GM12892 (cell line): Measurements from ENCODE around the gene CARMIL1.

ENCODE experiments used
- POLR2A ChIP-seq: IDR thresholded peaks from 2 replicates; pipeline ENCODE4 v1.6.1; 2011; ENCODE audit warnings: low read depth, low read length, control low read depth
- POLR2AphosphoS5 ChIP-seq: IDR thresholded peaks from 2 replicates; pipeline ENCODE4 v1.6.1; 2011; ENCODE audit warnings: low read depth, low read length, control low read depth
- TAF1 ChIP-seq: IDR thresholded peaks from 2 replicates; pipeline ENCODE4 v1.6.1; 2011; ENCODE audit warnings: low read depth, mild to moderate bottlenecking, control low read depth, low read length, borderline replicate concordance

DNA sequence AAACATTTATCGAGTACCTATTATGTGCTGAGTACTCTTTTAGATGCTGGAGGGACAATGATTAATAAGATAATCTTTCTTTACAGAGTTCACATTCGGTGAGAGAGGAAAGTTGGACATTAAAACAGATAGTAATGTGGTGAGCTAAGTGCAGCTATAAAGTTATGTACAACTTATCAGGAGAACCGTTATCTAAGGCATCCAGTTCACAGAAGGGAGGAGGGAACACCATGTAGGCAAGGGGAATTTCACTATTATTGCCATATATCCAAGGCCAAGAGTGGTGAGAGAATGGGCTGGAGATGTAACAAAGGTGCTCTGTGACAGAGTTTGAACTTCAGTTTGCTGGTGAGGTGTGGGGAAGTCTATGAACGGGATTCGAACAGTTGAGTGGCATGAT, 105.8 kb downstream of the CARMIL1 start:
- TF ChIP-seq TAF1 (no peak), POLR2A (no peak), POLR2AphosphoS5 (no peak)
